NCI-H345 treated with DMSO at 0.1 percent for 48 hours (cell line): ENCODE results near the gene USP12.

Experiments
- DNase-seq: peaks from one replicate; lab custom pipeline; 2025; ENCODE audit not compliant: unreplicated experiment; lab: John Stamatoyannopoulos, UW

Gene USP12

DNA sequence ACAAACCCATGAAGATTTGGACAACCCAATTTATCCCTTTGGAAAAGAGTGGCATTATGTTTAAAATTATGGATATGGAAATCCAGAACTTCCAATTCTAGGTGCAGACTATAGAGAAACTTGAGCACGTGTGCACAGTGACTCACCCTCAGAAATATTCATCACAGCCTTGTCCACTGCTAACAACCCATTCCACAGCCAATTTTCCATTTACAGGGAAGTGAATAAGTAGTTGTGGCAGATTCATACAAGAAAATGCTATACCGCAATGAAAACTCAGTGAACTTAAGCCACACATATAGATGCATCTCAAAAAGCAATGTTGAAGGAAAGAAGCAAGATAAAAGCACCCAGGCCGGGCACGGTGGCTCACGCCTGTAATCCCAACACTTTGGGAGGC, 133.3 kb downstream of the USP12 start:
- DNase-seq: no peak

- no peak for DNase-seq
Observed at GRCh38 chr13:27037571-27037970, 134.0 kb downstream of the USP12 start.

DNA sequence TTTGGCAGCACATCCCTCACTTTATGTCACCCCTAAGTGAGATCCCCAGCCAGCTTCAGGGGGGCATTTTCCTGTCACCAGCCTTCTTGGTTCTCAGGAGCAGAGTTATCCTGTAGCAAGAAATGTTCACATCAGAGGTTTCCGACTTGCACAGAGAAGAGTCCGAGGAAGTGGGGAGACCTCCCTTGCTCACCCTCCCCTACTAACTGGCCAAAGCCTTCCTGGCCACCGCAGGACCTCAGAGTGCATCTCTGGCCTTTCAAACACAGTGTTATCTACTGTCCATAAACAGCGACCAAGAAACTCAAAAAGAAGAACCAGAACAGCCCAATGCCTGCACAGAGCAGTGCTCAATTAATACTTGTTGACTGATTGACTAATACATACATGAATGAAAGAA, 134.4 kb downstream of the USP12 start:
- no peak for DNase-seq

DNA sequence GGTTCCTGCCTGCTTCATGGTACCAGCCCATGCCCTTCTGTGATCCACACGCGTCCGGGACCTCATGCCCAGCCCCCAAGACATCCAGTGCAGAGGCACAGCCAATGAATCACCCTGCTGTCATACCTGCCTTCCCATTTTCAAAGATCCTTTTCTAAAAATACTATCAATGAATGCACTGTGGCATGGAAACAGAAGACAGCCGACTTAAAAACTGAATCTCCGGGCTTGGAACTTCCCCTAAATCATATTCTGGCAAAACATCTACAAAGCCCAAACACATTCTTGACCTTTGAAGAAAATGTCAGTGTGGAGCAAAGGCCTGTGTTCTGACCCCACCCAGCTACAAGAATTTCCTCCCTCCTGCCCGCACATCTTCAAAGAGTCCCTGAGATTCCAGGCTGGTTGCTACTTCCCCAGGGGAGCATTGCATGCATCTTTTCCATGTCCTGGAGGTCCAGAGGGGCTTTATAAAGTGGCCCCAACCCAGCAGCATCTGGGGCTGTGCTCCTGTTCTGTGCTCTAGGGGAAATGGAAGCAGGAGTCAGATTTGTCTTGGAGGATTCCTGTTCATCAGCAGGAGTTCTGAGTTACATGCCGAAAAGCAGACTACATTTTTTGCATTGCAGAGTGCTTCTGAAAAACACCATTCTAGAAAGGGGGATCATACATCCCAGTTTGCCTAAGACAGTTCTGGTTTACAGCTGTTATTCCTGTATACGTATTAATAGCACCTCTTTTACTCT, 135.2 kb downstream of the USP12 start:
- DNase-seq: no peak

GRCh38 chr13:27035892-27036235, 135.7 kb downstream of the USP12 start:
- no peak for DNase-seq

DNA sequence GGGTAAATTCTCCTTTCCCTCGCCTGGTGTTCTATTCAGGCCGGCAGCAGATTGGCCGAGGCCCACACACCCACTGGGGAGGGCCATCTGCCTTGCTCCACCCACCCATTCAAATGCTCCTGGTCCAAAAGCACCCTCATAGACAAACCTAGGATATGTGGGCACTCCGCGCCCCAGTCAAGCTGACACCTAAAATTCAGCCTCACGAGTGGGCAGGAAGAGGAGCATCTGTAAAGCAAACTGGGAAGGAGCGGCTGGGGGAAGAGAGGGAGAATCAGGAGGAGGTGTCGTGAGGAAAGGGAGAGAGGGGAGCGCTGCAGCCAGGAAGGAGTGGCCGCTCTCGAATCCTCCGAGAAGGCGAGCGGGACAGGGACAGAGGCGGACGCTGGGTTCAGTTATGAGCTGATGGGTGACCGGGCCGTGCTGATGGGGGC, 136.9 kb downstream of the USP12 start:
- DNase-seq: no peak

- no peak for DNase-seq
Observed at GRCh38 chr13:27028683-27029480, 142.7 kb downstream of the USP12 start.

DNA sequence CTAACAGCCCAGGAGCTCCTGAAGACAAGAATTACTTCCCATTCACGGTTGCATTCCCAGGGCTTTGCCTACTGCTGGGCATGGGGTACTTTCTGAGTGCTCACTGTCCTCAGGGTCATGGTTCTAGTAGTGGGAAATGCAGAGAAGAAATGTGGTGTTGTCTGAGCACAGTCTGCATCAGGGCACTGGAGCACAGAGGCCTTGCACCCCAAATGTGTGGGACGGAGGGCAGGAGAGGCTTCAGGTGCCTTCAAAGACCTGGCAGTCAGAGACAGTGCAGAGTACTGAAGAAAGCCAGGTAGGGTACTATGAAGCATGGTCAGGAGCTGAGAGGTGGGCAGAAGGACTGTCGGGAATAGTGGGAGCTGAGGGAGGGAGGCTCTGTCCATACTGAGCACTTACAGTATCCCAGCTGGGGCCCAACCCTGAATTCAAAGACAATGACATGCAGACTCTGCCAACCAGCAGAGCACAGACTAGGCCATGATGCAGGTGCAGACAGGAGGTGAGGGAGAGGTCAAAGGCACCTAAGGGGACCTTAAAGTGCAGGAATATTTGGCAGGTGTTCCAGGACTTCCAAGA, 144.4 kb downstream of the USP12 start:
- no peak for DNase-seq

DNA sequence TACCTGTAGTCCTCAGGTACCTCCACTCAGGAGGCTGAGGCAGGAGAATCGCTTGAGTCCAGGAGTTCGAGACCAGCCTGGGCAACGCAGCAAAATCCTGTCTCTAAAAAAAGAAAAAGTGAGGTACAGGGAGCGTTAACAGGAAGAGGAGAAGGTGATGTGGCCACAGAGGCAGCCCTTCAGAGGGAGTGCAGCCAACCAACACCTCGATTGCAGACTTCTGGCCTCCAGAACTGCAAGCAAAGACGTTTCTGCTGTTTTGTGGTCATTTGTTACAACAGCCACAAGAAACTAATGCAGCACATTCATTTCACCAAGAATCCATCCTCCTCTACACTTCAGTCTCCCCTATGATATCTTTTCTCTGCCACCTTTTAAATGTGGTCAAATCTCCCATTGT, 145.2 kb downstream of the USP12 start:
- no peak for DNase-seq

GRCh38 chr13:27024776-27025492, 146.7 kb downstream of the USP12 start:
- DNase-seq: no peak

GRCh38 chr13:27024074-27024461, 147.5 kb downstream of the USP12 start:
- no peak for DNase-seq

DNA sequence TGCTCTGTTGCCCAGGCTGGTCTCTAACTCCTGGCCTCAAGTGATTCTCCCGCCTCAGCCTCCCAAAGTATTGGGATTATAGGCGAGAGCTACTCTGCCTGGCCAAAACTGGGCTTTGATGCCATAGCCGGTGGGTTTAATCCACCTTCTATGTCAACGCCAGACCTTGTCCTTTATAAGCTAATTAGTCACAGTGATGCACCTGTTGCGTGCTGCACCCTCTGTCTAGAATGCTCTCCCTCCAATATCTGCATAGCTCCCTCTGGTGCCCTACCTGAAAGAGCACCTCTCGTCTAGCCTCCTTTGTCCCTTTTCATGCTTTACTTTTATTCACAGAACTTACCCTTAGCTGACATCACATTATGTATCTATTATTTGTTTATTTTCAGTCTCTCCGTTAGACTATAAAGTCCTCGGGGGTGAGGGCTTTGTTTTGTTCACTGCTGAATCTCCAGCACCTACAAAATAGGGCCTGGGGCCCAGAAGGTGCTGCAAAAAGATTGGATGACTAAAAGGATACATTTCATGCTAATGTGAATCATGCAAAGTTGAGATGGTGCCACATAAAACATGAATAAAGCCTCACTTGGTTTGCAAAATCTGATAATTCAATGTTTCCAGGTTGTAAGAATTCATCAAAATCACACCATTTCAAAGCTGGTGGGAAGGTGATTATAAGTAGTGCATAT, 148.1 kb downstream of the USP12 start:
- DNase-seq: no peak

DNA sequence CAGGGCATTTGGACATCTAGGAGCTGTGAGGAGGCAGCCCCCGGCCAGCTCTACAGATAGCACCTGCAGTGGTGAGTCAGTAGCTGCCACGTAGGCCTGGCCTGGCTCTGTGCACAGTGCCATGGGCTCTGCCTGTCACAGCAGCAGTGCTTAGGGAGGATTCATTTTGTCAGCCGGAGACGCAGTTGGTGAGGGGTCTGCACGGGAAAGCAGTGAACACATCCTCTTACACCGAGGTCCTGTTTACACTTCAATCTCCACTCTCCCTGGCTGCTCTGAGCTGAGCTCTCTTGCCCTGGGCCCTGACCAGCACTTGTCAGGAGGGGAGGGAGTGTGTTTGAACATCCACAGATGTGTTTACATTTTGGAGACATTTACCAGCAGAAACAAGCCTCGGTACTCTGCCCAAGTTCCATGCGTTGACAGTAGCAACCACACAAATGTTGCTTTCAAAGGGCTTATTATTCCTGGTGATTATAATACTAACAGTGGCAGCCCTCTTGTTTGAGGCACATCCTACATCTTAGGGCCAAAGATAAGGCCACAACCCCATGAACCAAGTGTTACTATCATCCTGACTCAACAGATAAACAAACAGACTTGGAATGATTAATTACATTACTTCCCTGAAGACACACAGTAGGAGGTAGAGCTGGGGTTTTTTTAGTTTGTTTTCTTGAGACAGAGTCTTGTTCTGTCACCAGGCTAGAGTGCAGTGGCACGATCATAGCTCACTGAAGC, 148.9 kb downstream of the USP12 start:
- no peak for DNase-seq

DNA sequence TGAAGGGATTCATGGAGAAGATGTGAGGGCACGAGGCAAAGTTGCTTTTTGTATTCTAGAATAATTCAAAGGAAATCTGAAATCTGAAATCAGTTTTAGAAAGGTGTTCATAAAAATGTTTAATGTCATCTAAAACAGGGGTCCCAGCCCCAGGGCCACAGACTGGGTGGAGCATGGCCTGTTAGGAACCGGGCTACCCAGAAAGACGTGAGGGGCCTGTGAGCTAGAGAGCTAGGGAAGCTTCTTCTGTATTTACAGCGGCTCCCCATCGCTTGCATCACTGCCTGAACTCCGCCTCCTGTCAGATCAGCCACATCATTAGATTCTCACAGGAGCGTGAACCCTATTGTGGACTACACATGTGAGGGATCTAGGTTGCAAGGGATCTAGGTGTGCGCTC, 151.2 kb downstream of the USP12 start:
- no peak for DNase-seq

DNA sequence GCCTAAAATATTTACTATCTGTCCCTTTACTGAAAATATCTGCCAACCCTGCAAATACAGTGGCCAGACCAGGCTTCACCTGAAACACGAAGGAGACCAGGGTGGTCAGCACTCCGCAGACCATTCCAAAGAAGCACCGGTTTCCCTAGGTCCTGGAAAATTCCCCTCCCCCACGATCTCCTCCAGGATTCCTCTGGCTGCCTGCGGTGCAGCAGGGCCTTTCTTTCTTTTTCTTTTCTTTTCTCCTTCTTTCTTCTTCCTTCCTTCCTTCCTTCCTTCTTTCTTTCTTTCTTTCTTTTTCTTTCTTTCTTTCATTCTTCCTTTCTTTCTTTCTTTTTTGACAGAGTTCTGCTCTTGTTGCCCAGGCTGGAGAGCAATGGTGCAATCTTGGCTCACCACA, 152.7 kb downstream of the USP12 start:
- DNase-seq: no peak

- DNase-seq: no peak
Observed at GRCh38 chr13:27018344-27018861, 153.2 kb downstream of the USP12 start.

DNA sequence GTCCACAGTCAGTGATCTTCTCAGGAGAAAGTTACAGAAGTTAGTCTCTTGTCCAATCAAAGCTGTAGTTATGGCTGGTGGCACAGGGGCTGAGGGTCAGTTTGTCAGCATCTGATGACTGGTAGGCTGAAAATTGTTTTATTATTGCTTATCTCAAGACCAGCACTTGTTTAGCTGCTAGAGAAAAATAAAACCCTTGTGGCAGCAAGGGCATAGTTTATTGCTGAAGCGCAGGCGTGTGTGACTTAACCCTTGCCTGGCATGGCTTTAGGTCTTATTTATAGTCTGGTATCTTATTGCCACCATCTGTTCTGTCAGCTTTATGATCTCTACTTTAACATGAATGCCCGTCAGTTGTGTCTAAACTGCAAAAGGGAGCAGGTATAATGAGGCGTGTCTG, 154.7 kb downstream of the USP12 start:
- DNase-seq: no peak
